ENCODE data around the gene NCAPD2.
A peak's percentile ranks its signal among the peaks of the same experiment; 100 is the strongest.

Gene NCAPD2

GRCh38 chr12:6452944-6453630 lies 40.8 kb upstream of the NCAPD2 start:
- H2AFZ ChIP-seq (ENCODE audit: low read depth, low read length) = no peak overlapping the region
- peak overlapping the region; percentile 6 for H2BK15ac ChIP-seq (ENCODE audit: low read depth, poor library complexity, severe bottlenecking)
- H3K79me1 ChIP-seq (replicated peaks; ENCODE audit: low read length, poor library complexity, severe bottlenecking) = peaks cover 23% of the 10 kb centered on the region
- no peak for DNase-seq
- no peak overlapping the region for H4K8ac ChIP-seq (ENCODE audit: low read length)
- peak overlapping the region; percentile 25 to 97 for H3K4ac ChIP-seq (ENCODE audit: low read depth in 1 of 2, low read length in 2 of 2)
- peaks cover 29% of the 10 kb centered on the region for H3K4me1 ChIP-seq (ENCODE audit: control insufficient read depth, insufficient read depth, low read depth, low read length)
- H3K36me3 ChIP-seq (ENCODE audit: control insufficient read depth in 1 of 2, insufficient read depth in 2 of 2, low read depth in 1 of 2, low read length in 2 of 2) = peaks cover 23 to 36% of the 10 kb centered on the region in 2 experiments
- H3K9me3 ChIP-seq (ENCODE audit: control insufficient read depth, low read length) = no peaks in the 10 kb centered on the region
- no peak overlapping the region for H2BK120ac ChIP-seq (ENCODE audit: low read depth, low read length)
- H3K4me3 ChIP-seq (ENCODE audit: insufficient read depth in 1 of 2, low read depth in 1 of 2, low read length in 2 of 2) = peak overlapping the region in 1 of 2 experiments; percentile 95
- peak overlapping the region; percentile 43 for H2AK5ac ChIP-seq (ENCODE audit: low read length, severe bottlenecking)
- H4K91ac ChIP-seq (ENCODE audit: low read length) = peak overlapping the region; percentile 31
- H3K14ac ChIP-seq (ENCODE audit: low read length in 2 of 2) = no peak overlapping the region
- H3K4me2 ChIP-seq (ENCODE audit: low read length, poor library complexity, severe bottlenecking) = no peak overlapping the region
- H2BK5ac ChIP-seq (ENCODE audit: low read depth, low read length, poor library complexity, severe bottlenecking) = no peak overlapping the region
- peak overlapping the region; percentile 97 for H3K9ac ChIP-seq (ENCODE audit: low read length)
- no peak overlapping the region for H3K23ac ChIP-seq (ENCODE audit: low read length in 2 of 2)
- H3K18ac ChIP-seq (ENCODE audit: low read depth in 1 of 2, low read length in 2 of 2) = no peak overlapping the region
- WGBS = 97% methylated on average over 17 of the region's 17 CpGs
- H3K27ac ChIP-seq (ENCODE audit: low read length, poor library complexity, severe bottlenecking) = no peak overlapping the region
- no peak overlapping the region for H2BK12ac ChIP-seq (ENCODE audit: low read length in 2 of 2)
- no peaks in the 10 kb centered on the region for H3K27me3 ChIP-seq (ENCODE audit: control insufficient read depth in 1 of 2, insufficient read depth in 1 of 2, low read length in 2 of 2)

GRCh38 chr12:6457220-6457945 lies 36.5 kb upstream of the NCAPD2 start:
- Histone ChIP-seq H3K4me1 (ENCODE audit: control insufficient read depth, insufficient read depth, low read depth, low read length) (peaks cover 12% of the 10 kb centered on the region), H3K18ac (ENCODE audit: low read depth in 1 of 2, low read length in 2 of 2) (no peak overlapping the region), H3K4me2 (ENCODE audit: low read length, poor library complexity, severe bottlenecking) (no peak overlapping the region), H3K36me3 (ENCODE audit: control insufficient read depth in 1 of 2, insufficient read depth in 2 of 2, low read depth in 1 of 2, low read length in 2 of 2) (peaks cover 48 to 74% of the 10 kb centered on the region in 2 experiments), H3K4me3 (ENCODE audit: insufficient read depth in 1 of 2, low read depth in 1 of 2, low read length in 2 of 2) (no peak overlapping the region), H4K8ac (ENCODE audit: low read length) (no peak overlapping the region), H3K27me3 (ENCODE audit: control insufficient read depth in 1 of 2, insufficient read depth in 1 of 2, low read length in 2 of 2) (no peaks in the 10 kb centered on the region), H3K14ac (ENCODE audit: low read length in 2 of 2) (peak overlapping the region in 1 of 2 experiments; percentile 9), H2AK5ac (ENCODE audit: low read length, severe bottlenecking) (no peak overlapping the region), H2BK120ac (ENCODE audit: low read depth, low read length) (no peak overlapping the region), H3K79me1 (replicated peaks; ENCODE audit: low read length, poor library complexity, severe bottlenecking) (peaks cover 12% of the 10 kb centered on the region), H3K9me3 (ENCODE audit: control insufficient read depth, low read length) (no peaks in the 10 kb centered on the region), H2BK12ac (ENCODE audit: low read length in 2 of 2) (no peak overlapping the region), H4K91ac (ENCODE audit: low read length) (no peak overlapping the region), H2BK15ac (ENCODE audit: low read depth, poor library complexity, severe bottlenecking) (no peak overlapping the region), H2BK5ac (ENCODE audit: low read depth, low read length, poor library complexity, severe bottlenecking) (no peak overlapping the region), H3K4ac (ENCODE audit: low read depth in 1 of 2, low read length in 2 of 2) (no peak overlapping the region), H3K27ac (ENCODE audit: low read length, poor library complexity, severe bottlenecking) (no peak overlapping the region), H3K9ac (ENCODE audit: low read length) (no peak overlapping the region), H2AFZ (ENCODE audit: low read depth, low read length) (no peak overlapping the region), H3K23ac (ENCODE audit: low read length in 2 of 2) (no peak overlapping the region)
- no peak for DNase-seq
- WGBS = 98% methylated on average over 12 of the region's 12 CpGs

GRCh38 chr12:6458281-6459003 lies 35.5 kb upstream of the NCAPD2 start:
- H3K9me3 ChIP-seq (ENCODE audit: control insufficient read depth, low read length) = no peaks in the 10 kb centered on the region
- WGBS = 94% methylated on average over 13 of the region's 14 CpGs
- no peak overlapping the region for H3K27ac ChIP-seq (ENCODE audit: low read length, poor library complexity, severe bottlenecking)
- no peak for DNase-seq
- no peak overlapping the region for H2BK12ac ChIP-seq (ENCODE audit: low read length in 2 of 2)
- peaks cover 3% of the 10 kb centered on the region for H3K4me1 ChIP-seq (ENCODE audit: control insufficient read depth, insufficient read depth, low read depth, low read length)
- no peak overlapping the region for H2BK5ac ChIP-seq (ENCODE audit: low read depth, low read length, poor library complexity, severe bottlenecking)
- H2AK5ac ChIP-seq (ENCODE audit: low read length, severe bottlenecking) = no peak overlapping the region
- H3K18ac ChIP-seq (ENCODE audit: low read depth in 1 of 2, low read length in 2 of 2) = no peak overlapping the region
- no peak overlapping the region for H4K8ac ChIP-seq (ENCODE audit: low read length)
- no peak overlapping the region for H3K4ac ChIP-seq (ENCODE audit: low read depth in 1 of 2, low read length in 2 of 2)
- peaks cover 51 to 79% of the 10 kb centered on the region in 2 experiments for H3K36me3 ChIP-seq (ENCODE audit: control insufficient read depth in 1 of 2, insufficient read depth in 2 of 2, low read depth in 1 of 2, low read length in 2 of 2)
- no peak overlapping the region for H4K91ac ChIP-seq (ENCODE audit: low read length)
- no peak overlapping the region for H3K9ac ChIP-seq (ENCODE audit: low read length)
- H3K4me2 ChIP-seq (ENCODE audit: low read length, poor library complexity, severe bottlenecking) = no peak overlapping the region
- no peak overlapping the region for H3K4me3 ChIP-seq (ENCODE audit: insufficient read depth in 1 of 2, low read depth in 1 of 2, low read length in 2 of 2)
- no peak overlapping the region for H3K23ac ChIP-seq (ENCODE audit: low read length in 2 of 2)
- H3K14ac ChIP-seq (ENCODE audit: low read length in 2 of 2) = no peak overlapping the region
- H3K79me1 ChIP-seq (replicated peaks; ENCODE audit: low read length, poor library complexity, severe bottlenecking) = peaks cover 8% of the 10 kb centered on the region
- no peak overlapping the region for H2BK15ac ChIP-seq (ENCODE audit: low read depth, poor library complexity, severe bottlenecking)
- H2AFZ ChIP-seq (ENCODE audit: low read depth, low read length) = no peak overlapping the region
- no peak overlapping the region for H2BK120ac ChIP-seq (ENCODE audit: low read depth, low read length)
- no peaks in the 10 kb centered on the region for H3K27me3 ChIP-seq (ENCODE audit: control insufficient read depth in 1 of 2, insufficient read depth in 1 of 2, low read length in 2 of 2)

GRCh38 chr12:6459004-6459337 lies 34.9 kb upstream of the NCAPD2 start:
- no peaks in the 10 kb centered on the region for H3K27me3 ChIP-seq (ENCODE audit: control insufficient read depth in 1 of 2, insufficient read depth in 1 of 2, low read length in 2 of 2)
- no peak overlapping the region for H2AFZ ChIP-seq (ENCODE audit: low read depth, low read length)
- no peak overlapping the region for H3K14ac ChIP-seq (ENCODE audit: low read length in 2 of 2)
- H3K4me2 ChIP-seq (ENCODE audit: low read length, poor library complexity, severe bottlenecking) = no peak overlapping the region
- H3K4me1 ChIP-seq (ENCODE audit: control insufficient read depth, insufficient read depth, low read depth, low read length) = peaks cover 3% of the 10 kb centered on the region
- 100% methylated on average over 2 of the region's 2 CpGs for WGBS
- no peak overlapping the region for H3K27ac ChIP-seq (ENCODE audit: low read length, poor library complexity, severe bottlenecking)
- no peak overlapping the region for H3K4ac ChIP-seq (ENCODE audit: low read depth in 1 of 2, low read length in 2 of 2)
- H3K9me3 ChIP-seq (ENCODE audit: control insufficient read depth, low read length) = no peaks in the 10 kb centered on the region
- H3K36me3 ChIP-seq (ENCODE audit: control insufficient read depth in 1 of 2, insufficient read depth in 2 of 2, low read depth in 1 of 2, low read length in 2 of 2) = peaks cover 53 to 80% of the 10 kb centered on the region in 2 experiments
- no peak overlapping the region for H2BK120ac ChIP-seq (ENCODE audit: low read depth, low read length)
- H2BK5ac ChIP-seq (ENCODE audit: low read depth, low read length, poor library complexity, severe bottlenecking) = no peak overlapping the region
- no peak overlapping the region for H2BK12ac ChIP-seq (ENCODE audit: low read length in 2 of 2)
- H4K91ac ChIP-seq (ENCODE audit: low read length) = no peak overlapping the region
- no peak for DNase-seq
- no peak overlapping the region for H3K23ac ChIP-seq (ENCODE audit: low read length in 2 of 2)
- peaks cover 7% of the 10 kb centered on the region for H3K79me1 ChIP-seq (replicated peaks; ENCODE audit: low read length, poor library complexity, severe bottlenecking)
- H2BK15ac ChIP-seq (ENCODE audit: low read depth, poor library complexity, severe bottlenecking) = no peak overlapping the region
- no peak overlapping the region for H4K8ac ChIP-seq (ENCODE audit: low read length)
- no peak overlapping the region for H3K4me3 ChIP-seq (ENCODE audit: insufficient read depth in 1 of 2, low read depth in 1 of 2, low read length in 2 of 2)
- no peak overlapping the region for H3K9ac ChIP-seq (ENCODE audit: low read length)
- H2AK5ac ChIP-seq (ENCODE audit: low read length, severe bottlenecking) = no peak overlapping the region
- no peak overlapping the region for H3K18ac ChIP-seq (ENCODE audit: low read depth in 1 of 2, low read length in 2 of 2)

Measured in mesenchymal stem cell (in vitro differentiated cells and primary cell).